Stimulated activated CD8-positive, alpha-beta memory T cell treated with anti-CD3 and anti-CD28 coated beads, Interleukin-12 subunit alpha, Interleukin-12 subunit beta, amount 100 ng/mL, for 24 hours (primary cell): Measurements from ENCODE around the gene ZC3H4.
"Not testable (repeated sequence)": the region's sequence is repeated elsewhere in the genome, so short reads cannot be mapped to it uniquely, and the experiment has no call there.

ENCODE experiments used
- DNase-seq: peaks from one replicate; pipeline ENCODE4 v3.0.0-alpha.2; 2020; ENCODE audit errors: extremely low read depth

Gene ZC3H4

GRCh38 chr19:47107953-47108746, 5.4 kb downstream of the ZC3H4 start:
- no peak for DNase-seq

GRCh38 chr19:47107202-47107952, 6.2 kb downstream of the ZC3H4 start:
- DNase-seq: no peak

GRCh38 chr19:47106821-47107201, 6.8 kb downstream of the ZC3H4 start:
- DNase-seq: no peak

GRCh38 chr19:47105874-47106273, 7.7 kb downstream of the ZC3H4 start:
- no peak for DNase-seq

- no peak for DNase-seq
These were observed 8.9 kb downstream of the ZC3H4 start for GRCh38 chr19:47104680-47105079.

GRCh38 chr19:47102346-47103060, 11.1 kb downstream of the ZC3H4 start:
- no peak for DNase-seq

- DNase-seq: not testable (repeated sequence)
These were observed 12.5 kb downstream of the ZC3H4 start for GRCh38 chr19:47101116-47101515.

- DNase-seq: no peak
These were observed 13.3 kb downstream of the ZC3H4 start for GRCh38 chr19:47100290-47100689.

- DNase-seq: no peak
These were observed 14.0 kb downstream of the ZC3H4 start for GRCh38 chr19:47099576-47100050.

GRCh38 chr19:47098608-47099007, 15.0 kb downstream of the ZC3H4 start:
- no peak for DNase-seq

GRCh38 chr19:47097396-47098201, 16.0 kb downstream of the ZC3H4 start:
- no peak for DNase-seq

GRCh38 chr19:47096721-47097120, 16.9 kb downstream of the ZC3H4 start:
- DNase-seq: no peak

- DNase-seq: no peak
These were observed 17.4 kb downstream of the ZC3H4 start for GRCh38 chr19:47096100-47096704.

- DNase-seq: no peak
These were observed 18.0 kb downstream of the ZC3H4 start for GRCh38 chr19:47095476-47096099.

GRCh38 chr19:47094557-47095475, 18.8 kb downstream of the ZC3H4 start:
- DNase-seq: no peak

GRCh38 chr19:47093841-47094240, 19.7 kb downstream of the ZC3H4 start:
- no peak for DNase-seq

- no peak for DNase-seq
These were observed 20.3 kb downstream of the ZC3H4 start for GRCh38 chr19:47093254-47093653.

GRCh38 chr19:47089767-47090350, 23.7 kb downstream of the ZC3H4 start:
- no peak for DNase-seq

GRCh38 chr19:47086280-47086679, 27.3 kb downstream of the ZC3H4 start:
- no peak for DNase-seq
